Endothelial cell (in vitro differentiated cells): Measurements from ENCODE around the gene ADD1. TPM values are rescaled to one million over a fixed set of nuclear protein-coding genes. Genes with fewer than 3 reads are reported as not detected.

Experiments
- DNase-seq: peaks from one replicate; pipeline ENCODE4 v3.0.0; 2021; ENCODE audit warnings: low spot score
- H3K27ac Mint-ChIP-seq: one replicate; pipeline ENCODE4 v1.8.0; 2021; ENCODE audit warnings: mixed read lengths, inconsistent platforms; ENCODE audit not compliant: unreplicated experiment
- H3K27me3 Mint-ChIP-seq: one replicate; pipeline ENCODE4 v1.8.0; 2021; ENCODE audit warnings: mild to moderate bottlenecking, moderate library complexity, mixed read lengths, inconsistent platforms; ENCODE audit not compliant: unreplicated experiment
- H3K36me3 Mint-ChIP-seq: one replicate; pipeline ENCODE4 v1.8.0; 2021; ENCODE audit warnings: mild to moderate bottlenecking, low read depth, mixed read lengths, inconsistent platforms; ENCODE audit not compliant: unreplicated experiment
- H3K4me1 Mint-ChIP-seq: one replicate; pipeline ENCODE4 v1.8.0; 2021; ENCODE audit warnings: mild to moderate bottlenecking, mixed read lengths, inconsistent platforms; ENCODE audit not compliant: unreplicated experiment
- H3K4me3 Mint-ChIP-seq: one replicate; pipeline ENCODE4 v1.8.0; 2021; ENCODE audit warnings: mild to moderate bottlenecking, mixed read lengths, inconsistent platforms; ENCODE audit not compliant: unreplicated experiment
- H3K9me3 Mint-ChIP-seq: one replicate; pipeline ENCODE4 v1.8.0; 2021; ENCODE audit warnings: mixed read lengths, inconsistent platforms; ENCODE audit not compliant: unreplicated experiment
- CTCF ChIP-seq: fragments of 200-600 bp; sonication (generic); IDR thresholded peaks from one replicate; pipeline ENCODE4 v1.5.0; 2021; ENCODE audit warnings: antibody characterized with exemption; ENCODE audit not compliant: unreplicated experiment
- total RNA-seq: library from RNA; stranded (reverse); fragmentation: NEBNext Ultra II Directional; extraction: Animal tissue kit (Norgen Biotek cat#: 25700); gene quantifications from one replicate; pipeline ENCODE4 v1.2.1, GENCODE V29; 2021; ENCODE audit not compliant: unreplicated experiment

ADD1 gene
- total RNA-seq, 1 donor from 2014 or later = 337 TPM

- no peak for TF ChIP-seq CTCF
- H3K4me1 Mint-ChIP-seq = peaks cover 16% of the 10 kb centered on the region
- peaks cover 18% of the 10 kb centered on the region for H3K27me3 Mint-ChIP-seq
- DNase-seq = no peak
- H3K36me3 Mint-ChIP-seq = peaks cover 52% of the 10 kb centered on the region
- H3K9me3 Mint-ChIP-seq = no peaks in the 10 kb centered on the region
- no peak overlapping the region for H3K27ac Mint-ChIP-seq
- H3K4me3 Mint-ChIP-seq = peak overlapping the region; percentile 67
These were observed 82.6 kb downstream of the ADD1 start for GRCh38 chr4:2925931-2926860.

GRCh38 chr4:2927016-2927695 is 83.5 kb downstream of the ADD1 start:
- H3K27ac Mint-ChIP-seq = no peak overlapping the region
- peaks cover 23% of the 10 kb centered on the region for H3K27me3 Mint-ChIP-seq
- H3K36me3 Mint-ChIP-seq = peaks cover 43% of the 10 kb centered on the region
- no peaks in the 10 kb centered on the region for H3K9me3 Mint-ChIP-seq
- TF ChIP-seq CTCF = no peak
- peaks cover 13% of the 10 kb centered on the region for H3K4me1 Mint-ChIP-seq
- peak overlapping the region; percentile 67 for H3K4me3 Mint-ChIP-seq
- no peak for DNase-seq

- no peak for TF ChIP-seq CTCF
- no peaks in the 10 kb centered on the region for H3K9me3 Mint-ChIP-seq
- H3K27me3 Mint-ChIP-seq = peaks cover 23% of the 10 kb centered on the region
- DNase-seq = no peak
- H3K4me3 Mint-ChIP-seq = peak overlapping the region; percentile 24
- peaks cover 39% of the 10 kb centered on the region for H3K36me3 Mint-ChIP-seq
- peaks cover 11% of the 10 kb centered on the region for H3K4me1 Mint-ChIP-seq
- no peak overlapping the region for H3K27ac Mint-ChIP-seq
These were observed 84.0 kb downstream of the ADD1 start for GRCh38 chr4:2927696-2928075.

GRCh38 chr4:2928242-2929176 is 84.9 kb downstream of the ADD1 start:
- Mint-ChIP-seq H3K4me1 (peaks cover 13% of the 10 kb centered on the region), H3K36me3 (peaks cover 39% of the 10 kb centered on the region), H3K4me3 (peak overlapping the region; percentile 60), H3K27me3 (peaks cover 26% of the 10 kb centered on the region), H3K9me3 (no peaks in the 10 kb centered on the region), H3K27ac (peak overlapping the region; percentile 90)
- no peak for DNase-seq
- no peak for TF ChIP-seq CTCF
